Pancreas (tissue), 10 donors: Measurements from ENCODE around the gene TERB1. TPM values are rescaled to one million over a fixed set of nuclear protein-coding genes. Genes with fewer than 3 reads are reported as not detected.

ENCODE experiments used
- ATAC-seq, 4 donors: fragments of 200-7000 bp; cut with Tn5 transposase; one replicate each; pipeline versions ENCODE4 v1.8.0 to v1.9.1; 2020; ENCODE audit warnings: mild to moderate bottlenecking in 4 of 4, moderate library complexity in 4 of 4
- DNase-seq, 6 donors: peaks; one replicate each; pipeline ENCODE4 v3.0.0-alpha.2; 2020
- FAIRE-seq: peaks from 2 replicates; lab custom pipeline; 2012; peaks lifted over from hg19 to GRCh38; lab: Jason Lieb, UNC
- H3K27ac ChIP-seq, 4 donors: fragments of 200-600 bp; sonication (generic); 1 replicate in 3 of 4; 2 replicates in 1 of 4; pipeline versions ENCODE4 v1.5.0 to v1.8.0; 2020
- H3K27me3 ChIP-seq, 4 donors: fragments of 200-600 bp; one replicate each; pipeline ENCODE4 v1.8.0; 2021
- H3K36me3 ChIP-seq, 3 donors: fragments of 200-600 bp; sonication (generic) in 1 of 3; one replicate each; pipeline versions ENCODE4 v1.5.0 to v1.8.0; 2020 to 2021
- H3K4me1 ChIP-seq, 3 donors: fragments of 200-600 bp; one replicate each; pipeline ENCODE4 v1.8.0; 2021
- H3K4me3 ChIP-seq, 4 donors: fragments of 200-600 bp; sonication (generic) in 2 of 4; one replicate each; pipeline versions ENCODE4 v1.5.0 to v1.8.0; 2020 to 2021
- H3K9me3 ChIP-seq, 4 donors: fragments of 200-600 bp; one replicate each; pipeline ENCODE4 v1.8.0; 2021
- WGBS, 2 donors: extraction: QIAGEN DNeasy Blood & Tissue Kit; methylation state at CpG; one replicate each; pipeline ENCODE4 v1.1.7; 2013; 5-methylcytosine and 5-hydroxymethylcytosine counted together
- intact Hi-C, 3 donors: fragments of 100-400 bp; cut with DNase I; formaldehyde crosslinking; loops; one replicate each; pipeline versions ENCODE4 v1.11.1 to v1.14.2; 2022
- polyA plus RNA-seq, 2 donors: library from polyadenylated mRNA; stranded (reverse); fragments of 200-250 nt; gene quantifications; one replicate each; pipeline ENCODE4 v1.2.3, GENCODE V29; 2013
- total RNA-seq, 6 donors: library from RNA; stranded (reverse); fragmentation: NEBNext Ultra II Directional in 4 of 6; extraction: Animal tissue kit (Norgen Biotek cat#: 25700) in 4 of 6; gene quantifications; one replicate each; pipeline versions ENCODE4 v1.2.1 to v1.2.4, GENCODE V29; 2021 to 2023
- TF ChIP-seq, protein P1 (sequence below), 4 donors: fragments of 200-600 bp; sonication (generic) in 3 of 4; IDR thresholded peaks; one replicate each; pipeline versions ENCODE4 v1.5.0 to v1.8.0; 2021; ENCODE audit warnings: antibody characterized with exemption in 4 of 4
- donor health status: healthy with polysubstance abuse.
- donor health status: DM: no; HTN: no; CAD: no; lungs with moderate emphysema.
- donor health status: DM: no; HTN: no; CAD: no.
- donor health status: control.
- donor health status: control.
- donor health status: Bipolar disorder and iron deficiency.
- donor health status: DM: yes; HTN: yes; CAD: no.
- donor health status: DM: no; HTN: no; CAD: no.
- donor health status: DM: no; HTN: no; CAD: no.
- donor health status: DM: yes; HTN: yes; CAD: no.

TERB1 gene
- total and polyA plus RNA-seq, 8 donors = not detected

DNA sequence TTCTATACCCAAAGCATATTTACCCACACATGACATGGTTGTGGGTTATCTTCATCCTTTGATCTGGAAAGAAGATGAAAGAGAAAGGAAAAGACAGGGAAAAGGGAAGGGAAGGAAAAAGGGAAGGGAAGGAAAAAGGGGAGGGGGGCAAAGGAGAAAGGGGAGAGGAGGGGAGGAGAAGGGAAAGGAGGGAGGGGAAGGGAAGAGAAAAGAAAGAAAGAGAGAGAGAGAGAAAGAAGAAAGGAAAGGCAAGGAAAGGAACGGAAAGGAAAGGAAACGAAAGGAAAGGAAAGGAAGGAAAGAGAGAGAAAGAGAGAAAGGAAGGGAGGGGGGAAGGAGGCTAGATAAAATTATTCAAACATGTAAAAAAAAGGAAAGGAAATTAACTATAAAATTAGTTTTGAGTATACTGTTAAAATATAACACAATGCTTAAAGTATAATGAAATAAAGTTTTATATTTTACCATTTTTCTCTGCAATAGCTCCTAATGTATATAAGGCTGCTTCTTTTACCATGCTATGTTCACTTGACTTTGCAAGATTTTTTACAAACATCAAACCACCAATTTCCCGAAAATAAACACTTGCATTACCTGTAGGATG lies 11.2 kb downstream of the TERB1 start:
- WGBS, 2 donors = 53 to 70% methylated on average over 3 of the region's 3 CpGs
- no peak for ATAC-seq
- H3K4me1 ChIP-seq = no peaks in the 10 kb centered on the region
- peaks cover 0 to 5% (median 0%) of the 10 kb centered on the region in 4 donors for H3K27me3 ChIP-seq
- DNase-seq = no peak
- H3K36me3 ChIP-seq = no peaks in the 10 kb centered on the region
- no peak overlapping the region for H3K4me3 ChIP-seq
- intact Hi-C loops = no loop called here
- FAIRE-seq = no peak
- H3K9me3 ChIP-seq = no peaks in the 10 kb centered on the region
- no peak overlapping the region for H3K27ac ChIP-seq
- TF ChIP-seq, protein P1, sequence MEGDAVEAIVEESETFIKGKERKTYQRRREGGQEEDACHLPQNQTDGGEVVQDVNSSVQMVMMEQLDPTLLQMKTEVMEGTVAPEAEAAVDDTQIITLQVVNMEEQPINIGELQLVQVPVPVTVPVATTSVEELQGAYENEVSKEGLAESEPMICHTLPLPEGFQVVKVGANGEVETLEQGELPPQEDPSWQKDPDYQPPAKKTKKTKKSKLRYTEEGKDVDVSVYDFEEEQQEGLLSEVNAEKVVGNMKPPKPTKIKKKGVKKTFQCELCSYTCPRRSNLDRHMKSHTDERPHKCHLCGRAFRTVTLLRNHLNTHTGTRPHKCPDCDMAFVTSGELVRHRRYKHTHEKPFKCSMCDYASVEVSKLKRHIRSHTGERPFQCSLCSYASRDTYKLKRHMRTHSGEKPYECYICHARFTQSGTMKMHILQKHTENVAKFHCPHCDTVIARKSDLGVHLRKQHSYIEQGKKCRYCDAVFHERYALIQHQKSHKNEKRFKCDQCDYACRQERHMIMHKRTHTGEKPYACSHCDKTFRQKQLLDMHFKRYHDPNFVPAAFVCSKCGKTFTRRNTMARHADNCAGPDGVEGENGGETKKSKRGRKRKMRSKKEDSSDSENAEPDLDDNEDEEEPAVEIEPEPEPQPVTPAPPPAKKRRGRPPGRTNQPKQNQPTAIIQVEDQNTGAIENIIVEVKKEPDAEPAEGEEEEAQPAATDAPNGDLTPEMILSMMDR (IDR thresholded peaks at IDR 0.05) = no peak

DNA sequence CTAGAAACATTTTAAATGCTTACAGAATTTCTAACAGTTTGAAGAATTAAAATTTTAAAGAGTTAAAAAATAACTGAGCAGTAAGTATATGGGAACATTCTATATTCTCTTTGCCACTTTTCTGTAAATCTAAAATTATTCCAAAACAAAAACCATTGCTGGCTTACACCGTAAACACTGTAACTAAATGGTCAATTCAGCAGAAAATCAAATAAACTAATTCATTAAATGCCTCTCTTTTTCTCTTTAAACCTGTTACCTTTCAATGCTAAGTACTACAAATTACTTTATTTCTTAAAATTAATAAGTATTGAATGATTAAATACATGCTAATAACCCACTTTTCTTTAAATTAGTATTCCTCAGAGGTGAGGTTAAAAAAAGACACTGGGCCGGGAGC lies 14.0 kb downstream of the TERB1 start:
- H3K27me3 ChIP-seq = peaks cover 0 to 5% (median 0%) of the 10 kb centered on the region in 4 donors
- no peaks in the 10 kb centered on the region for H3K9me3 ChIP-seq
- no peak for DNase-seq
- intact Hi-C loops = no loop called here
- FAIRE-seq = no peak
- H3K27ac ChIP-seq = no peak overlapping the region
- H3K4me1 ChIP-seq = no peaks in the 10 kb centered on the region
- TF ChIP-seq, protein P1 (IDR thresholded peaks at IDR 0.05) = no peak
- H3K4me3 ChIP-seq = no peak overlapping the region
- ATAC-seq = no peak
- no peaks in the 10 kb centered on the region for H3K36me3 ChIP-seq
- 77 to 94% methylated on average over 2 of the region's 2 CpGs for WGBS, 2 donors

DNA sequence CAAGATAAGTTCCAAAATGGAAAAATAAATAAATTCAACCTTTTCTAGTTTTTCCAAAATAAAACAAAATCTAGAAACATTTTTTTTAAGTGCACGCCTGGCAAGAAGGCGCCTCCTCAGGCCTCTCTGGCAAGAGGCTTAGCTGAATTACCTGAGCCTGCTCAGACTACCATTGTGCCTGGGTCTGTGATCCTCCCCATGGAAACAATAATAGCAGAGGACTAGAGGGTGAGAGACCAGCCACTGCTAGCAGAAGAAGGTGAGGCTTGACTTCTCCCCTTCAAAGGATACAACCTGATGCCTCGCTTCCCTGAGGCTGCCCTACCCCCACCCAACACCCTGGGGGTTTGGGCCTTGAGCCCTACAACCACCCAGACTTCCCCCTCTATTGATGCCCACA lies 14.8 kb downstream of the TERB1 start:
- intact Hi-C loops = no loop called here
- FAIRE-seq = no peak

DNA sequence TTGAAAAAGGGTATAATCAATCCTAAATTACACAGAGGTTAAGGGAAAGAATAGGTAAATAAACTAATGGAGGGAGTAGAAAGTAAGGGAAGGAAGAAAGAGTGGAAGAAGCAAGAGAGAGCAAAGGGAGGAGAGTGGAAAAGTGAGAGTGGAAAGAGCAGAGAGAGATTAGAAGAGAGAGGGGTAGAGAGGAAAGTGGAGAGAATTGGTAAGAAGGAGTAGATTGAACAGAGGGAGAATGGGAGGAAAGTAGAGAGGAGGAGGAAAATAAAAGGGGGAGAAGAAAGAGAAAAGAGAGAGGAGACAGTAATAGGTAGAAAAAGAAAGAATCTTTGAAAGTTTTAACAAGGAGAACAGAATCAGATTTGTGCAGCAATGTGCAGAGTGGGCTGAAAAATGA lies 24.9 kb downstream of the TERB1 start:
- Histone ChIP-seq H3K27ac (no peak overlapping the region), H3K36me3 (no peaks in the 10 kb centered on the region), H3K4me3 (no peak overlapping the region), H3K9me3 (no peaks in the 10 kb centered on the region), H3K27me3 (no peaks in the 10 kb centered on the region), H3K4me1 (no peaks in the 10 kb centered on the region)
- FAIRE-seq = no peak
- DNase-seq = no peak
- no peak for ATAC-seq
- intact Hi-C loops = no loop called here
- TF ChIP-seq, protein P1 (IDR thresholded peaks at IDR 0.05) = no peak

More for the DNA sequence above, 14.8 kb downstream of the TERB1 start:
- Histone ChIP-seq H3K27me3 (peaks cover 0 to 5% (median 0%) of the 10 kb centered on the region in 4 donors), H3K27ac (no peak overlapping the region), H3K36me3 (no peaks in the 10 kb centered on the region), H3K4me3 (no peak overlapping the region), H3K4me1 (no peaks in the 10 kb centered on the region), H3K9me3 (no peaks in the 10 kb centered on the region)
- TF ChIP-seq, protein P1 (IDR thresholded peaks at IDR 0.05) = no peak
- 95 to 98% methylated on average over 3 of the region's 3 CpGs for WGBS, 2 donors
- no peak for ATAC-seq
- no peak for DNase-seq

DNA sequence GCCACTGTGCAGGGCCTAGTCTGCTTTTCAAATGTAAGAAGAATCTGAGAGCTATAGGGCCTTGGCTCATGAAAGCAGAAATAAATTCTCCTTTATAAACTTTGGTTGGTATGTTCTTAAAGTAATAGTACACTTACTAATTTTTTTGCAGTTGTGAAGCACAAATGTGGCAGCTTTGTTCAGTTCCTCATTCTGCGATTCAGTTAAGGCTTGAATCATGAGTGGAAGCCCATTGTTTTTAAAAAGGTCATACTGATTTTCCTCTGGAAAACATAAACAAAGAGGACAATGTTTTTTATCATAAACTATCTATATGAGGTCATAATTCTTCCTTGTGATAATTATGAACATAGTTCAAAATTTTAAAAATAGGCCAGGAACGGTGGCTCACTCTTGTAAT lies 26.4 kb downstream of the TERB1 start:
- intact Hi-C loops = no loop called here
- H3K4me1 ChIP-seq = no peaks in the 10 kb centered on the region
- no peak overlapping the region for H3K4me3 ChIP-seq
- H3K27ac ChIP-seq = no peak overlapping the region
- TF ChIP-seq, protein P1 (IDR thresholded peaks at IDR 0.05) = no peak
- H3K36me3 ChIP-seq = no peaks in the 10 kb centered on the region
- no peaks in the 10 kb centered on the region for H3K27me3 ChIP-seq
- H3K9me3 ChIP-seq = no peaks in the 10 kb centered on the region
- FAIRE-seq (no peak), ATAC-seq (no peak), DNase-seq (no peak)
- WGBS, 2 donors = 83 to 91% methylated on average over 2 of the region's 2 CpGs
